Measurements from ENCODE around the gene PRMT3.

DNA sequence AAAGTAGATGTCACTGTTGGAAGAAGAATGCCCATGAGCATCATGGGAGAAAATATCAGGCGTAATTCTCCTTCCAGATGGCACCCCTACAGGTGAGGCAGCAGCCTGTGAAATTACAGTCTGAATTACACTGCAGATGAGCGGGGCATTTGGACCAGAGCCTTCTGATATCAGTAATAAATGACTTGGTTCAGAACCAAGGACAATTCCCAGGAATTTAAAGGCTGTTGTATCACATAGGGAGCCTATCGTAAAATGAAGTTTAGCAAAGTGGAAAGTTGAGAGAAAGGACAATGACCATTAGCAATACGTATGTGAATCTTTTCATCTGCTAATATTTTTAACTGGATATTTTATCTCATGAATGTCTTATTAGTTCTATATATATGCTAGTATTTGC is 61.3 kb downstream of the PRMT3 start:
- TF ChIP-seq SUZ12 (IDR thresholded peaks at IDR 0.05; ENCODE audit: extremely low read depth, insufficient read depth, insufficient read length) = no peak
- TF ChIP-seq YY1 (IDR thresholded peaks at IDR 0.05; ENCODE audit: insufficient read depth, insufficient read length) = no peak

Measured in NT2/D1 (cell line).